ENCODE data around the gene CDKN2B-AS1.

- no peak for TF ChIP-seq EZH2 (IDR thresholded peaks at IDR 0.05; ENCODE audit: borderline replicate concordance)
- no peak for TF ChIP-seq CTCF (IDR thresholded peaks at IDR 0.05; ENCODE audit: poor library complexity)
Observed at GRCh38 chr9:22039258-22039657, 44.7 kb downstream of the CDKN2B-AS1 start.
